Fibroblast of the aortic adventitia (primary cell): ENCODE results near the gene MKLN1. TPM values are rescaled to one million over a fixed set of nuclear protein-coding genes. Genes with fewer than 3 reads are reported as not detected.

ENCODE experiments used
- DNase-seq: peaks from one replicate; pipeline ENCODE4 v3.0.0-alpha.2; 2010; ENCODE audit warnings: low read depth
- H3K4me3 ChIP-seq: 2 replicates; pipeline ENCODE4 v1.5.1; 2011; ENCODE audit warnings: low read depth, mild to moderate bottlenecking, control low read depth, low read length, moderate library complexity
- total RNA-seq: library from RNA; depleted of rRNA; stranded (reverse); fragments of >200 nt; gene quantifications from 2 replicates; pipeline ENCODE4 v1.2.3, GENCODE V29; 2012; ENCODE audit warnings: low replicate concordance
- TF ChIP-seq, protein P1 (sequence below): IDR thresholded peaks from 2 replicates; pipeline ENCODE4 v1.5.1; 2011; ENCODE audit warnings: mild to moderate bottlenecking, low read length, control low read depth, inconsistent platforms; ENCODE audit not compliant: insufficient read depth

The MKLN1 gene
- total RNA-seq, 1 donor: 71.9 TPM

DNA sequence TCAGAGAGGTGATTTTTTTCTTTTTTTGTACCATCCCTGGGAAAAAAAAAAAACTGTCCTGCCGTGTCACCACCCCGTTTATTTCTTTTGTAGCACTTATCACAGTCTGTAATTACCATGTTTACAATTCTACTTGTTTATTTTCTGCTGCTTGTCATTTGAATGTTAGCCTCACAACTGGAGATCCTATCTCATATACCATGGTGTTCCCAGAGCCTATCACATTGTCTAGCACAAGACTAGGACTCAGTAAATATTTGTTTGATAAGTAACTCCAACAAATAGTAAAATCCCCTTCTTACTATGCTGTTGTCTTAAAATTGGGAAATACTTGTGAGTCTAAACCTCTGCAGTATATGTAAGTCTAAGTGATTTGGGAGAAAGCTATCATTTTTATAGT, 36.0 kb downstream of the MKLN1 start:
- TF ChIP-seq, protein P1, sequence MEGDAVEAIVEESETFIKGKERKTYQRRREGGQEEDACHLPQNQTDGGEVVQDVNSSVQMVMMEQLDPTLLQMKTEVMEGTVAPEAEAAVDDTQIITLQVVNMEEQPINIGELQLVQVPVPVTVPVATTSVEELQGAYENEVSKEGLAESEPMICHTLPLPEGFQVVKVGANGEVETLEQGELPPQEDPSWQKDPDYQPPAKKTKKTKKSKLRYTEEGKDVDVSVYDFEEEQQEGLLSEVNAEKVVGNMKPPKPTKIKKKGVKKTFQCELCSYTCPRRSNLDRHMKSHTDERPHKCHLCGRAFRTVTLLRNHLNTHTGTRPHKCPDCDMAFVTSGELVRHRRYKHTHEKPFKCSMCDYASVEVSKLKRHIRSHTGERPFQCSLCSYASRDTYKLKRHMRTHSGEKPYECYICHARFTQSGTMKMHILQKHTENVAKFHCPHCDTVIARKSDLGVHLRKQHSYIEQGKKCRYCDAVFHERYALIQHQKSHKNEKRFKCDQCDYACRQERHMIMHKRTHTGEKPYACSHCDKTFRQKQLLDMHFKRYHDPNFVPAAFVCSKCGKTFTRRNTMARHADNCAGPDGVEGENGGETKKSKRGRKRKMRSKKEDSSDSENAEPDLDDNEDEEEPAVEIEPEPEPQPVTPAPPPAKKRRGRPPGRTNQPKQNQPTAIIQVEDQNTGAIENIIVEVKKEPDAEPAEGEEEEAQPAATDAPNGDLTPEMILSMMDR: no peak
- no peak for DNase-seq
- H3K4me3 ChIP-seq: no peak overlapping the region

DNA sequence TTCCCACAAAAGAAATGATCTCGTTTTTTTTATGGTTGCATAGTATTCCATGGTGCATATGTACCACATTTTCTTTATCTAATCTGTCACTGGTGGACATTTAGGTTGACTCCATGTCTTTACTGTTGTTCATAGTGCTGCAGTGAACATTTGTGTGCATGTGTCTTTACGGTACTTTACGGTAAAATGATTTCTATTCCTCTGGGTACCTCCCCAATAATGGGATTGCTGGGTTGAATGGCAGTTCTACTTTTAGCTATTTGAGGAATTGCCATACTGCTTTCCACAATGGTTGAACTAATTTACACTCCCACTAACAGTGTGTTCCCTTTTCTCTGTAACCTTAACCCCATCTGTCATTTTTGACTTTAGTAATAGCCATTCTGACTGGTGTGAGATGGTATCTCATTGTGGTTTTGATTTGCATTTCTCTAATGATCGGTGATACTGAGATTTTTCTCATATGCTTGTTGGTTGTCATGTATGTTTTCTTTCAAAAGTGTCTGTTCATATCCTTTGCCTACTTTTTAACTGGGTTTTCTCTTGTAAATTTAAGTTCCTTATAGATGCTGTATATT, 37.2 kb downstream of the MKLN1 start:
- no peak for DNase-seq
- H3K4me3 ChIP-seq: no peak overlapping the region
- TF ChIP-seq, protein P1: no peak

DNA sequence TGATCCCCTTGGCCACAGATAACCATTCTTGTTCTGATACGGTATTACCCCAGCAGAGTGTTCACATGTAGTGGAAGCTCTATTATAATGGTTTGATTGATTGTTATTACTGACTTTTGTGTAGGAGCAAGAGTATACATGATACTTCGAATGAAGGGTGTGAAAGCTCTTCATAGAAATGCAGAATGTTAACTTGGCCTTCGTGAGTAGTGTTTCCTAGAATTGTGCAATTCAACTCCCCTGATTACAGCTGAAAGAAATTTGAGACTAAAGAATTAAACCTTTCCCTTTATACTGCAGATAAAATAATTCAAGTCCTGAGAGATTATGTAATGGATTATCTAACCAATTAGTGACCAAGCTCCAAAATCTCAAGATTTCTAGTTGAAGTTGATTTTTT, 38.2 kb downstream of the MKLN1 start:
- H3K4me3 ChIP-seq: no peak overlapping the region
- TF ChIP-seq, protein P1: no peak
- DNase-seq: peak; percentile 88

DNA sequence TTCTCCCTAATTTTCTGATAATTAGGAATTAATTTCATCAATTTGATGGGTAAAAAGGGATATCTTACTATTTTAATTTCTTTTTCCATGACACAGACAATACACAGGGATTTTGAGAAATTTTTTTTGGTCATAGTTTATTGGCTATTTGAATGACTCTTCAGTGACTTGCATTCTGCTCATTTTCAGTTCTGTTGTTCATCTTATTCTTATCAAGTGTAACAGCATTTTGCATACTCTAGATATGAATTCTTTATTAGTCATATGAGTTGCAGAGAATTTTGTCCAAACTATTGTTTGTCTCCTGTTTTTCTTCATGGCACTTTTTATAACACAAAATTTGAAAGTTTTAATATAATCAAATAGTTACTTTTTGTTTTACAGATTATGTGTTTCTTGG, 41.7 kb downstream of the MKLN1 start:
- TF ChIP-seq, protein P1: no peak
- H3K4me3 ChIP-seq: no peak overlapping the region
- DNase-seq: peak; percentile 62

GRCh38 chr7:131370523-131370968, 42.9 kb downstream of the MKLN1 start:
- DNase-seq: peak; percentile 59
- TF ChIP-seq, protein P1: no peak
- H3K4me3 ChIP-seq: no peak overlapping the region

DNA sequence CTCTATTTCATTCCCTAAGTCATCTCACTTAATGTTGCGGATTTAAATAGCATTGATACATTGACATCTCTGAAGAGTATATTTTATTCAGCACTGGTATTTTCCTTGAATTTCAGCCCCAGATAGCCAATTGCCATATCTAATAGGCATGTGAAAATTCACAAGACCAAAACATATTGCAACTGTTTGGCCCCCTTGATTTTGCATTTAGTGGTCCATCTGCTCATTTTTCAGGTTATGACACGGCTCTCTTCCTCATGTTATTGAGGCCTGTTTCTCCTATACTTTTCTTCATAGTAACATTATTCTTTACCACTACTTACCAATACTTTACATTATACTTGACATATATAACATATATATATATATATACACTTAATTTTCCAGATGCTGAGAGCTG, 43.7 kb downstream of the MKLN1 start:
- H3K4me3 ChIP-seq: no peak overlapping the region
- no peak for DNase-seq
- TF ChIP-seq, protein P1: no peak

DNA sequence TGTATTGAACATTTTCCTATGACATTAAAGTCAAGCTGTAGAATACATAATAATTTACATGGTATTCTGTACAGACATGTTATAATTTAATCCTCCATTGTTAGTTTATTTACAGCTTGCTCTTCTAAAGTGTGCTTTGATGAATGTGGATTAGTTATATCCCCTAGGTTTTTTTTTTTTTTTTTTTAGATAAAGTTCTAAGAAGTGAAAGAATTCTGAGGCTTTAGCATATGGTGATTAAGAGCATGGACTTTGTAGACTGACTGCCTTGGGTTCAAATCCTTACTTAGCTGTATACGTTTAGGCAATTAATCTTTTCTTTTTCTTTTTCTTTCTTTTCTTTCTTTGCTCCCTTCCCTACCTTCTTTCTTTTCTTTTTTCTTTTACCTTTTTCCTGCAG, 44.9 kb downstream of the MKLN1 start:
- TF ChIP-seq, protein P1: no peak
- DNase-seq: no peak
- no peak overlapping the region for H3K4me3 ChIP-seq
